HG02623 (cell line): Measurements from ENCODE around the gene CATSPER4.

Experiments used
- ATAC-seq: cut with Tn5 transposase; IDR thresholded peaks from one replicate; pipeline ENCODE4 v1.9.1; 2021; ENCODE audit warnings: moderate library complexity; ENCODE audit not compliant: unreplicated experiment

The CATSPER4 gene

DNA sequence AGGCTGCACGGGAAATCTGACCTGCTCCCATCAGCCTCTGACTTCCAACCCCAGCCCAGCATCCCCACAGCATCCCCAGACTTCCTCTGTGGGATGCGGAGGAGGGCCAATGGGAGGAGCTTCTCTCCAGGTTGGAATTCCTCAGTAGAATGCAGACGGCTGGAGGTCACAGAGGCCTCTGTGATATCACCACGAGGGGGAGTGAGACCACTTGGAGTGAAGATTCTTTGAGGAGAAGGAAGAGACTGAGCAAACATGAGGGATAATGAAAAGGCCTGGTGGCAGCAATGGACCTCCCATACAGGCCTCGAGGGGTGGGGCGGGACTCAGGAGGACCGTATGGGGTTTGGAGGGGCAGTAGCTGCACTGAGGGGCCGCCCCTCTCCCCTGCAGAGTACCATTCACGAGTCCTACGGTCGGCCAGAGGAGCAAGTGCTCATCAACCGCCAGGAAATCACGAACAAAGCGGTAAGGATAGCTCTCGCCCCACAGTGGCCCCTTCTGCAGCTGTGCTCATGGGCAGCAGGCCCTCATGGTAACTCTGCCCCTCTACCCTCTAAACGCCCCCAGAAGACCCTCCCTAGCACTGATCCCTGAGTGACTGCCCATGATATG lies at the start of gene CATSPER4:
CATSPER4 (plus strand) TSS at position 230 of the 615 bp plus-strand sequence; CDS start at position 256, 26 bp downstream.
- no peak for ATAC-seq

DNA sequence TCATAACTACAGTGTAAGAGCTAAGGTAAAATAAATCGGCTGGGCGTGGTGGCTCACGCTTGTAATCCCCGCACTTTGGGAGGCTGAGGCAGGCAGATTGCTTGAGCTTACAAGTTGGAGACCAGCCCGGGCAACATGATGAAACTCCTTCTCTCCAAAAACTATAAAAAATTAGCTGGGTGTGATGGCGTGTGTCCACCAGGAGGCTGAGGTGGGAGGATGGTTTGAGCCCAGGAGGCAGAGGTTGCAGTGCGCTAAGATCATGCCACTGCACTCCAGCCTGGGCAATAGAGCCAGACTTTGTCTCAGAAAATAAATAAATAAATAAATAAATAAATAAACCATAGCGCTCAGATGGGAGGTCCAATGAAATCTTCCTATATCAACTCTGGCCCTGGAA lies 48.2 kb upstream of the CATSPER4 start:
- ATAC-seq, result no peak

DNA sequence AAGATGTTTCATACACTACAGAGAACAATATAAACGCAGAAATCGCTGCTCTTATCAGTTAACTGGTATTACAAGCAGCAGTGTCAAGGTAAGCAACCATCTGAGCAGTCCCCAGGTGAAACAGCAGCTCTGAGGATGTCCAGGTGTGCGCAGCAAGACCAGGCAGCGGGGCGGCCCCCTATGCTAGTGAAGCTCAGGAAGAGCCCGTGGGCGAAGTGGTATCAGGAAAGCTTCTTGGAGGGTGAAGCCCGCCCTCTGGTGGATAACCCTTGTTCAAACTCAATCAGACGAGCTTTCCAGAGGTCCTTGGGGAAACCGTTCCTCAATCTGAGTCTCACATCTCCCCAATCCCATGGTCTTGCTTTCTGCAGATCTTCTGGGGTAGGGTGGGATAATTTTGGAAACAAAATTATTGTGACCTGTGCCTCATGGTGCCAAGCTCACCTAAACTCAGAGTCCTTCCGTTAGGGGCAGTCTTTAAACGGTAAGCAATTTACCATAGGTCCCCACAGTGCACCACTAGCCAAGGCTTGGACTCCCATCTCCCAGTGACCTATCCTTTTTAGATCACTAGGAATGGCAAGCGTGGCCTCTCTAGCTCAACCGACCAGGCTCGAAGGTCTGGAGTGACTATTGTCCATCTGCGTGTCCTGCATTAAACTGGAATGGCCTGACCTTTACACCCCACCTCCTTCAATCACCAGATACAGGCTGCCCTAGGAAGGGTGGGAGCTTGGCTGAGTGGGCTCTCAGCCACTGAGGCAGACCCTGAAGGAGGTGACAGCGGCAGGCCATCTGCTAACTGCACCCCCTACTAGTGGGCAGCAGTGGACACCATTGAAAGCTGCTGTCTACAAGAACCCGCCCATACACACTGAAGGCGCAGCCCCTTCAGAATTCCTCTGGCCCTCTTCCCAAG lies 45.1 kb upstream of the CATSPER4 start:
- ATAC-seq, result no peak

GRCh38 chr1:26145960-26146294 lies 44.5 kb upstream of the CATSPER4 start:
- no peak for ATAC-seq

DNA sequence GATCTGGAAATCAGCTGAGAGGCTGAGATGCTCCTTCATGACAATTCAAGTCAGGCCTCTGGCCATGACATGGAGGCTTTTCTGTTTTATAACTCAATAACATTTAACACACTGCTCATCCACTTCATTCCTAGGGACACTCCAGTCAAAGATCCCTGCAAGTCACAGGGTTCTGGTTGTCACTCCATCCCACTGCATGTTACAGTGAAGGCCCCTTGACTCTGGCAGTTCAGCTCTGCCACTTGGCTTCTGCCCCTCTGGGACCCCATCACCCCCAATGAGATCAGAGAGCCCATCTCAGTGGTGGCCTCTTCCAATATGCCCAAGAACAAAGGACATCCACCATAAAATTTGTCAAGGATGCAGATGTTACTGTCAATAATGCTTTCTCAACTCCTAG lies 41.5 kb upstream of the CATSPER4 start:
- ATAC-seq, result no peak

- ATAC-seq, result no peak
These were observed 36.4 kb upstream of the CATSPER4 start for GRCh38 chr1:26153966-26154532.

- no peak for ATAC-seq
These were observed 35.7 kb upstream of the CATSPER4 start for GRCh38 chr1:26154750-26155149.

- ATAC-seq, result no peak
These were observed 34.8 kb upstream of the CATSPER4 start for GRCh38 chr1:26155370-26156284.

- ATAC-seq, result no peak
These were observed 33.9 kb upstream of the CATSPER4 start for GRCh38 chr1:26156285-26157038.

GRCh38 chr1:26158271-26158907 lies 32.0 kb upstream of the CATSPER4 start:
- no peak for ATAC-seq

DNA sequence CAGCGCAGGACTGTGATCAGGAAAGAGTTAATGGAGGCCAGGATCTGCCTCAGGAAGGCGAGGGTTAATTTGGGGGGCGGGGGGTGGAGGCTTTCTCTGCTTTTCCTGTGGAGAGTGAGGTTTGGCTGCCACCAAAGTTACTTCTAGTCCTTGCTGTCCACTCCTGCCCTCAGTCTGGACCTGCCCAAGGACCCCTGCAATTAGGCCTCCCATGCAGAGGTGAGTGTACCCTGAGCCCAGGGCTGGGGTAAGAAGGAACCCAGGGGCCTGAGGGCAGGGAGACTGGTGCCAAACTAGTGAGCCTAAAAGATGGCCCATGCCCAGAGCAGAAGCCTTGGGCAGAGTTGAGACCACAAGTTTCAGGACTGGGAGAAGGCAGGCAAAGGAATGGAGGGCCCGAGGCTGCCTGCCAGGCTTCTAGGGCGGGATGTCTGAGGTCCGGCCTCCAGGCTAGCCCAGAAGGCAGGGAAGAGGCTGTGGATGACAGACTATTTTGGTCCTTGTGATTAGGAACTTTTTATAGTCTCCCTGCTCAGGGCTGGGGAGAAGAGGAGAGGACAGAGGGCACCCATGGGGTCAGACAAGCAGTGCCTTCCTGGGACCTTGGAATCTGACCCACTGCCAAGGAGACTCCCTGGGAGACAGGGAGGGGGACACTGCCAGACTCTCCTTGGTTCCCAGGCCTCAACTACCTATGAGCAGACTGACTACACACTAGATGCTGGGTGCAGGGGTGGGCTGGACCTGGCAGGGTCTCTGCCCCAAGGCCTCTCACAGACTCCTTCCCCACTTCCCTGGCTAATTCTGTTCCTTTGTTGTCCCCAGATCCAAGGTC lies 31.3 kb upstream of the CATSPER4 start, which contains the start of gene FAM110D:
FAM110D (plus strand) TSS at position 172 of the 835 bp plus-strand sequence. CDS start 2,213 bp downstream, outside the sequence.
- no peak for ATAC-seq

GRCh38 chr1:26159743-26160039 lies 30.7 kb upstream of the CATSPER4 start:
- ATAC-seq, result no peak

GRCh38 chr1:26160527-26161414 lies 29.6 kb upstream of the CATSPER4 start:
- ATAC-seq, result no peak

- no peak for ATAC-seq
These were observed 28.8 kb upstream of the CATSPER4 start for GRCh38 chr1:26161415-26162219.

DNA sequence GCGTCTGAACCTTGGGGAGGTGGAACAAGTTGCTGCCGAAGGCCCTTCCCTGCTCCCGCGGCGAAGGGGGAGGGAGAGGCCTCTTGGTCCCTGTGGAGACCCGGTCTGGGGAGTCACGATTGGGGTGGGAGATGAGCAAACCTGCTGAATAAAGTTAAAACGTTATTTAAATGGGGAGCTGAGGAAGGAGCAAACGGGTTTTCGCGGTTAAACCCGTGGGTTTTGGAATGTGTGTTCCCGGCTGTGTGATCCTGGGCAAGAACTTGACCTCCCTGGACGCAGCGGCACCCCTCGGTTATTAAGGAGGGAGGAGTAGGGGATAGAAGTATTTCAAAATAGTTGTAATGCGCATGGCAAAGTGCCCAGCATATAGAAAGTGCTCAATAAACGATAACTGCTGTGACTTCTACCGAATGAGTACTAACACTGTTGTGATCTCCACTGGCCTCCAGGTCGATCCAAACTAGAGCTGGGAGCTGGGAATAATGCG lies 28.1 kb upstream of the CATSPER4 start:
- no peak for ATAC-seq

- no peak for ATAC-seq
These were observed 26.7 kb upstream of the CATSPER4 start for GRCh38 chr1:26163684-26164035.
